Spleen (tissue), 11 donors: Measurements from ENCODE around the gene LRRC57. TPM values are rescaled to one million over a fixed set of nuclear protein-coding genes. Genes with fewer than 3 reads are reported as not detected.
A peak's percentile ranks its signal among the peaks of the same experiment; 100 is the strongest.

Experiments
- DNase-seq: peaks from one replicate; pipeline ENCODE4 v3.0.0-alpha.2; 2020
- H3K27ac ChIP-seq, 8 donors: fragments of 200-600 bp; sonication (generic) in 7 of 8; 1 replicate in 4 of 8; 2 replicates in 4 of 8; pipeline versions ENCODE4 v1.5.0 to v1.8.0; 2016 to 2021; ENCODE audit warnings: inconsistent platforms in 4 of 8, mild to moderate bottlenecking in 4 of 8, moderate library complexity in 1 of 8
- H3K27me3 ChIP-seq, 7 donors: fragments of 200-600 bp; sonication (generic) in 6 of 7; replicated peaks in 1 of 7; 1 replicate in 4 of 7; 2 replicates in 3 of 7; pipeline versions ENCODE4 v1.5.0 to v1.8.0; 2016 to 2021; ENCODE audit warnings: inconsistent platforms in 3 of 7, mild to moderate bottlenecking in 1 of 7
- H3K36me3 ChIP-seq, 6 donors: fragments of 200-600 bp; sonication (generic) in 5 of 6; 1 replicate in 4 of 6; 2 replicates in 2 of 6; pipeline versions ENCODE4 v1.5.0 to v1.8.0; 2016 to 2021; ENCODE audit warnings: inconsistent platforms in 2 of 6
- H3K4me1 ChIP-seq, 6 donors: fragments of 200-600 bp; sonication (generic) in 5 of 6; 1 replicate in 3 of 6; 2 replicates in 3 of 6; pipeline versions ENCODE4 v1.5.0 to v1.8.0; 2016 to 2021; ENCODE audit warnings: inconsistent platforms in 3 of 6
- H3K4me3 ChIP-seq, 8 donors: fragments of 200-600 bp; sonication (generic) in 7 of 8; 1 replicate in 4 of 8; 2 replicates in 4 of 8; pipeline versions ENCODE4 v1.5.0 to v1.8.0; 2016 to 2021; ENCODE audit warnings: inconsistent platforms in 4 of 8, mild to moderate bottlenecking in 4 of 8, moderate library complexity in 2 of 8
- H3K9me3 ChIP-seq, 8 donors: fragments of 200-600 bp; sonication (generic) in 7 of 8; 1 replicate in 4 of 8; 2 replicates in 4 of 8; pipeline versions ENCODE4 v1.5.0 to v1.8.0; 2016 to 2021; ENCODE audit warnings: inconsistent platforms in 4 of 8
- CTCF ChIP-seq, 11 experiments: fragments of 200-600 bp in 7 of 11; fragments of 450-650 bp in 4 of 11; sonication (generic) in 4 of 11; IDR thresholded peaks in 8 of 11; conservative IDR thresholded peaks in 3 of 11; 1 replicate in 7 of 11; 2 replicates in 4 of 11; pipeline versions ENCODE4 v1.4.0 to v1.8.0; 2016 to 2021; ENCODE audit warnings: antibody characterized with exemption in 11 of 11, inconsistent platforms in 4 of 11, mild to moderate bottlenecking in 1 of 11
- POLR2A ChIP-seq, 3 donors: fragments of 450-650 bp; IDR thresholded peaks; one replicate each; pipeline ENCODE4 v1.5.1; 2017; ENCODE audit warnings: antibody characterized with exemption in 3 of 3, mild to moderate bottlenecking in 1 of 3
- POLR2AphosphoS5 ChIP-seq, 3 donors: sonication (generic); formaldehyde crosslinking; IDR thresholded peaks; one replicate each; pipeline ENCODE4 v1.5.1; 2017; ENCODE audit warnings: antibody characterized with exemption in 3 of 3
- WGBS, 5 donors: extraction: QIAGEN DNeasy Blood & Tissue Kit in 3 of 5; methylation state at CpG; one replicate each; pipeline versions ENCODE4 v1.1.5 to v1.1.7; 2013 to 2018; 5-methylcytosine and 5-hydroxymethylcytosine counted together
- intact Hi-C: fragments of 100-400 bp; cut with DNase I; formaldehyde crosslinking; loops from one replicate; pipeline ENCODE4 v1.15.0; 2023; ENCODE audit warnings: low total_unique reads
- polyA plus RNA-seq, 3 donors: library from polyadenylated mRNA; stranded (reverse); fragments of 200-250 nt; gene quantifications; one replicate each; pipeline ENCODE4 v1.2.1, GENCODE V29; 2013
- total RNA-seq, 7 donors: library from RNA; depleted of rRNA in 3 of 7; stranded (reverse); fragments of >200 nt in 3 of 7; fragmentation: NEBNext Ultra II Directional in 4 of 7; extraction: Animal tissue kit (Norgen Biotek cat#: 25700) in 4 of 7; gene quantifications; one replicate each; pipeline versions ENCODE4 v1.1.0 to v1.2.1, GENCODE V29; 2016 to 2021
- donor health status: healthy with polysubstance abuse.
- donor health status: DM: no; HTN: no; CAD: no; lungs with moderate emphysema.
- donor health status: DM: no; HTN: no; CAD: no.
- donor health status: Bipolar disorder and iron deficiency.
- donor health status: healthy.
- donor health status: DM: no; HTN: no; CAD: no.
- donor health status: DM: yes; HTN: yes; CAD: no.

Gene LRRC57
- total and polyA plus RNA-seq, 10 donors: 3.9 to 21.4 (median 16.3) TPM

DNA sequence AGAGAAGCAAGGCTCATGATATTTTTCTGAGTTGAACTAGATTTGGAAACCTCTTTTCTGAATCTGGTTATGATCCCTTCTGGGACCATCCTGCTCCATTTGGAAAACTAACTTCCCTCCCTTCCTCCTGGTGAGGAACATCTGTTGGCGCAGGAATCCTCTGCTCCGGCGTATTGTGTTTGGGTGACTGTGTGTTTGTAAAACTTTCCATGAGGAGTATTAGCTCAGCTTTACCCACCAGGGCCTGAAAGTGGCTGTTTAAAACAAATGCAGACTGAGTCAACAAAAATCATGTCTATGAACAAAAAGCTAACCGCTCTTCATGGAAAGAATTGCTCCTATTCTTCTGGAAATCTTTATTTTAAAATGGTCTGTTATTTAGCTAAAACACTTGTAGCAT lies 44.5 kb upstream of the LRRC57 start:
- H3K27ac ChIP-seq: no peak overlapping the region
- TF ChIP-seq CTCF (IDR thresholded peaks at IDR 0.05 in 8 of 11, conservative IDR thresholded peaks at IDR 0.05 in 3 of 11) (no peak), POLR2AphosphoS5 (IDR thresholded peaks at IDR 0.05) (no peak), POLR2A (IDR thresholded peaks at IDR 0.05) (no peak)
- H3K27me3 ChIP-seq: no peaks in the 10 kb centered on the region
- intact Hi-C loops: no loop called here
- H3K9me3 ChIP-seq: no peaks in the 10 kb centered on the region
- no peak overlapping the region for H3K4me3 ChIP-seq
- no peaks in the 10 kb centered on the region for H3K36me3 ChIP-seq
- 92 to 96% (median 95%) methylated on average over 4 of the region's 4 CpGs for WGBS, 5 donors
- no peak for DNase-seq
- H3K4me1 ChIP-seq: peaks cover 0 to 15% (median 3%) of the 10 kb centered on the region in 6 donors

DNA sequence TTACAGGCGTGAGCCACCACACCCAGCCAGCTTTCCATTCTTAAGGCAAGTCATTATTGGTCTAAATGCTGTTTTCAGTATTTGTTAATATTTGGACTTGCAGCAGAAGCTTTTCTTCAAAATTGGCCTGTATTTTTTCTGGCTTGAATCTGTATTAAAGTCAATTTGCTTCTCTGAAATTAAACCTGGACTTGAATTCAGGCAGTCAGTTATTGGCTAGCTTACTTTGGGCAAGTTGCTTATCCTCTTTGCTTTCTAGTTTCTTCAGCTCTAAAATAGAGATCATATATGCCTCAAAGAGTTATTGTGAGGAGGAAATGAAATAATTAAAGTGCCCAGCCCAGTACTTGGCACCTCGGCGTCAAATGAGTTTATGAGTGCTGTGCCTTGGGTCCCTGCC lies 44.1 kb upstream of the LRRC57 start:
- DNase-seq: no peak
- no peak overlapping the region for H3K27ac ChIP-seq
- no peaks in the 10 kb centered on the region for H3K27me3 ChIP-seq
- H3K4me1 ChIP-seq: peaks cover 0 to 15% (median 3%) of the 10 kb centered on the region in 6 donors
- H3K36me3 ChIP-seq: no peaks in the 10 kb centered on the region
- H3K4me3 ChIP-seq: no peak overlapping the region
- no peak for TF ChIP-seq POLR2A (IDR thresholded peaks at IDR 0.05)
- TF ChIP-seq POLR2AphosphoS5 (IDR thresholded peaks at IDR 0.05): no peak
- no peak for TF ChIP-seq CTCF (IDR thresholded peaks at IDR 0.05 in 8 of 11, conservative IDR thresholded peaks at IDR 0.05 in 3 of 11)
- intact Hi-C loops: no loop called here
- 87 to 100% (median 95%) methylated on average over 3 of the region's 3 CpGs for WGBS, 5 donors
- no peaks in the 10 kb centered on the region for H3K9me3 ChIP-seq

DNA sequence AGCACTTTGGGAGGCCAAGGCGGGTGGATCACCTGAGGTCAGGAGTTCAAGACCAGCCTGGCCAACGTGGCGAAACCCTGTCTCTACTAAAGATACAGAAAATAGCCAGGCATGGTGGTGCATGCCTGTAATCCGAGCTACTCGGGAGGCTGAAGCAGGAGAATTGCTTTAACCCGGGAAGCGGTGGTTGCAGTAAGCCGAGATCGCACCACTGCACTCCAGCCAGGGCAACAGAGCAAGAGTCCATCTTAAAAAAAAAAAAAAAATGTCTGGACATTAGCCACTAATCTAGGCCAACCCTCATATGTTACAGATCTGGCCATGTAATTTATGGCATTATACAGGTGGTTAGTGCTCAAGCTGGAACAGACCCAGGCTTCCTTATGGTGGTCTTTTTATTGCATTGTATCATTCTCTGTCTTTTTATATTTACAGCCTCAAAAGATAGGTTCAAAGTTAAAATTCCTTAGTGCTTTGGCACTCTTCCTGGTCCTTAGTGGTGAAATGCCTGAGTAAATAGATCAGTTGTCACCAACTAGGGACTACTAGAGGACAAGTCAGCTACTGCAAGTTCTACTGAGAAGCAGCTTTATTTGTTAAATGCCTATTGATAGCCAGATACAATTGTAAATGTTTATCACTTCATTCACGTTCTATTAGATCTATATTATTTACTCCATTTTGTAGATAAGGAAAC lies 42.8 kb upstream of the LRRC57 start:
- Histone ChIP-seq H3K27me3 (no peaks in the 10 kb centered on the region), H3K9me3 (no peaks in the 10 kb centered on the region), H3K4me3 (no peak overlapping the region), H3K27ac (peak overlapping the region in 2 of 8 donors; percentile 10 to 20), H3K4me1 (peaks cover 0 to 15% (median 0%) of the 10 kb centered on the region in 6 donors), H3K36me3 (peaks cover 0 to 2% (median 0%) of the 10 kb centered on the region in 6 donors)
- no peak for TF ChIP-seq POLR2A (IDR thresholded peaks at IDR 0.05)
- peak in 6 of 11 experiments; percentile 10 to 39 (median 30) for TF ChIP-seq CTCF (IDR thresholded peaks at IDR 0.05 in 8 of 11, conservative IDR thresholded peaks at IDR 0.05 in 3 of 11)
- TF ChIP-seq POLR2AphosphoS5 (IDR thresholded peaks at IDR 0.05): no peak
- DNase-seq: no peak
- WGBS, 5 donors: 77 to 88% (median 84%) methylated on average over 10 of the region's 10 CpGs
- intact Hi-C loops: no loop called here

DNA sequence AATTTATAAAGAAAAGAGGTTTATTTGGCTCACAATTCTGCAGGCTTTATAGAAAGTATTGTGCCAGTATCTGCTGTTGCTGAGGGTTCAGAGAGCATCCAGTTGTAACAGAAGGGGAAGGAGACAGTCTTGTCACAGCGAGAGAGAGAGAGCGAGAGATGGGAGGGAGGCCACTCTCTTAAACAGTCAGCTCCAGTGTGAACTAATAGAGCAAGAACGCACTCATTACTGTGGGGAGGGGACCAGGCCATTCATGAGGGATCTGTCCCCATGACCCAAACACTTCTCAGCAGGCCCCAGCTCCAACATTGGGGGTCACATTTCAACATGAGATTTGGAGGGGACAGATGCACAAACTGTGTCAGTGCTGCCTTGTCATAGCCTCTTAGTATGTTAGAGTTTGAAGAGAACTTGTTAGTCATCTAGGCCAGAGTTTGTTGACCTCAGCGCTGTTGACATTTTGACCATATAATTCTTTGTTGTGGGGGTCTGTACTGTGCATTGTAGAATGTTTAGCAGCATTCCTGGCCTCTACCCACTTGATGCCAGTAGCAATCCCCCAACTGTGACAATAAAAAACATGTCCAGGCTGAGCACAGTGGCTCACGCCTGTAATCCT lies 42.1 kb upstream of the LRRC57 start:
- peaks cover 0 to 10% (median 0%) of the 10 kb centered on the region in 6 donors for H3K4me1 ChIP-seq
- H3K9me3 ChIP-seq: no peaks in the 10 kb centered on the region
- peak overlapping the region in 2 of 8 donors; percentile 10 to 20 for H3K27ac ChIP-seq
- TF ChIP-seq CTCF (IDR thresholded peaks at IDR 0.05 in 8 of 11, conservative IDR thresholded peaks at IDR 0.05 in 3 of 11): no peak
- no peak for TF ChIP-seq POLR2A (IDR thresholded peaks at IDR 0.05)
- no peak for TF ChIP-seq POLR2AphosphoS5 (IDR thresholded peaks at IDR 0.05)
- no peak for DNase-seq
- intact Hi-C loops: no loop called here
- H3K36me3 ChIP-seq: peaks cover 0 to 8% (median 0%) of the 10 kb centered on the region in 6 donors
- H3K4me3 ChIP-seq: no peak overlapping the region
- H3K27me3 ChIP-seq: no peaks in the 10 kb centered on the region
- 88 to 95% (median 92%) methylated on average over 5 of the region's 5 CpGs for WGBS, 5 donors
